Stimulated activated CD8-positive, alpha-beta memory T cell treated with anti-CD3 and anti-CD28 coated beads, Interleukin-7, amount 100 ng/mL, for 1 hour (primary cell): Measurements from ENCODE around the gene PRKAR1B.

ENCODE experiments used
- DNase-seq, 2 donors: peaks; one replicate each; pipeline ENCODE4 v3.0.0-alpha.2; 2020; ENCODE audit warnings: low read depth in 2 of 2

The PRKAR1B gene

GRCh38 chr7:522071-522950 is 204.8 kb downstream of the PRKAR1B start:
- DNase-seq = no peak

DNA sequence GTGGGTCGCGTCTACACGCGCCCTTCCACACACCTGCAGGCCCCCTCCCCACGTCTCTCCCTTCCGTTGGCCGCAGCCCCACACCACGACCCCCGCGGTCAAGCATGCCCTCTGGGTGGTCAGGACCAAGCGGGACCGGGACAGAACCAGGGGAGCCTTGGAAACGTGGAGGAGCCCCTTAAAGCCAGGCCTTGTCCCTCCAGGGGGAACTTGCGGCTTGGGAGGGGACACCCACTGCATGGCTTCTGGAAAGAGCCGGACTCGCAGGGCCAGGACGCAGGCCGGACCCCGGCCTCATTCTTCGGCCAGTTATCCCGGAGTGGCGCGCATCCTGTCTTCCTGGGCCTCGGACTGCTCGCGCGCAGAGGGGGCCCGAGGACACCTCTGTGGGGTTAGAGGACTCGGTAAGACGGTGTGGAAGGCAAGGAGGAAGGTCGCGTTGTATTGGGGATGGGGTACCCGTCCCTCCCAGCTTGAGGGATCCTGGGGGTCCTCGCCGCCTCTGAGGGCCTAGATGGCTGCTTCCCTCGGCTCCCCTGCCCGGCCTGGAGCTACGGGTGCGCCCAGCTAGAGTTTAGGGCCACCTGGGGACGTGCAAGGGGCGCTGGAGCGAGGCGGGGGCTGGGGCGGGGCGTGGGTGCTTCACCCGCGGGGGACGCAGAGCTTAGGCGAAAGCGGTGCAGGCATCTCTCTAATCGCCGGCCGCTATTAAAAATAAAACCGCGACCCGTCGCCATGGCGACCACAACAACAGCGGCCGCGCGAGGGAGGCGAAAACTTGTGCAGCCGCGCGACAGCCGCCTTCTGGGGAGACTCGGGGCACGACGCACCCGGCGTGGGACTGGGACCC is 205.6 kb downstream of the PRKAR1B start:
- DNase-seq = no peak

DNA sequence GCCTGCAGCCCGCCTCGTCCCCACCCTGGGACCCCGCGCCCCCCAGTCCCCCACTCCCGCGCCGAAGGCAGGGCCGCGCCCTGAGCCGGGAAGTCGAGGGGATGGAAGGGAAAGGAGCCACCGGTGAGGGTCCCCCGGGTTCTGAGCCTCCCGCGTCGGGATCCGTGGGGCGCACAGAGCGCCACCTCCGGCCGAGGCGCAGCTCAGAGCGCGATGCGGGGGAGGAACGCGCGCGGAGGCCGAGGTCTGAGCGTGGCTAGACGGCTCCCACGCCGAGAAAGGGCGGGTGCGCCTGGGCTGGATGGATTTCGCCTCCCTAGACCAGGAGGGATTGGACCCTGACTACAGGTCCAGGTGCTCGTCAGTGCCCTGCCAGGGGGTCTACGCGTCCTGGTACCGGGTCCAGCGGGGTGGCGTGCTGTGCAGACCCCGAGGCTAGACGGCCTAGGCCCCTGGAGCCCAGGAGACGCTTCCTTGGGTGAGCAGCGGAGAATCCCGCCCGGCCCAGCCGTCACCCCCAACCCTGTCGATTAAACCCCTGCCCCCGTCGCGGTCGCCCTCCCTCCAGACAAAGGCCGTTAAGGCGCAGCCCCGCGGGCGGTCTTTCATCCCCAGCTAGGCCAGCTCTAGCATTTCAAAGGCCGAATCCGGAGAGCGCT is 206.4 kb downstream of the PRKAR1B start:
- no peak for DNase-seq

GRCh38 chr7:519484-520390 is 207.3 kb downstream of the PRKAR1B start, which contains the start of gene PDGFA:
Gene PDGFA, minus strand, starts transcription at chr7:519846. Its CDS starts 845 bp downstream, at chr7:519001.
- DNase-seq = no peak

GRCh38 chr7:518630-519483 is 208.2 kb downstream of the PRKAR1B start:
- DNase-seq = no peak

DNA sequence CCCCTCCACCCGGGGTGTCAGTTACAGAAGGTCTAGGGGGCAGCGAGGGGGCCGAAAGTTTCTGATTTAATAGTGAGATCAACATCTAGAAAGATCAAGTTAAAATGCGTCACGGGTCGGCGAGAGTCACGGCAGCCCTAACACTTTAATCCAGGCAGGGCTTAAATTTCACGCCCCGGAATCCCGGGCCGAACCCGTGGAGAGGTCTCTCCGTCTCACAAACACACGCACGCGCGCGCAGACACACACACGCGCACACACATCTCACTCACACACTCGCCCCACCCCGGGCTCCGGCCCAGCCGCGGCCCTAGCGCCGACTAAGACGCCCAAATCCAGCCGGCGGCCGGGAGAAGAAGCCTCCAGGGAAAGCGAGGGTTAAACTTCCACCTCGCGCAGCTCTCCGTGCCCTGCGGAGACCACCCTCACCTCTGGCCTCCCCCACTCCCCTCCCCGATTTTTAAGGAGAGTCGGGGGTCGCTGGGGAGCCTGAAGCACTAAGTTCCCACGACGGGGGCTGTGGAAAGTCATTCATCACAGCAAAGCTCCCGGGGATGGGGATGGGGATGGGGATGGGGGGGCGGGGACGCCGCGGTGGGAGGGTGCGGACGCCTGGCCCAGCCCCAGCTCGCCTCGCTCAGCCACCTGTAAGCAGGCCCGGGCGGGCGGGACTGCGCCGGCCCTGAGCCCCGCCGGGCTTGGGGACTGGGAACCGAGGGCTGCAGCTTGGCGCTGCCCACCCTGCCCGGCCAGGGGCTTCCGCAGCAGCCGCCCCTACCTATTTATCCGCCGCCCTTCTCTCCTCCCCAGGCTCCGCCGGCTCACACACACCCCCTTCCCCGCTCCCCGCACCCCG is 209.1 kb downstream of the PRKAR1B start:
- DNase-seq = no peak

DNA sequence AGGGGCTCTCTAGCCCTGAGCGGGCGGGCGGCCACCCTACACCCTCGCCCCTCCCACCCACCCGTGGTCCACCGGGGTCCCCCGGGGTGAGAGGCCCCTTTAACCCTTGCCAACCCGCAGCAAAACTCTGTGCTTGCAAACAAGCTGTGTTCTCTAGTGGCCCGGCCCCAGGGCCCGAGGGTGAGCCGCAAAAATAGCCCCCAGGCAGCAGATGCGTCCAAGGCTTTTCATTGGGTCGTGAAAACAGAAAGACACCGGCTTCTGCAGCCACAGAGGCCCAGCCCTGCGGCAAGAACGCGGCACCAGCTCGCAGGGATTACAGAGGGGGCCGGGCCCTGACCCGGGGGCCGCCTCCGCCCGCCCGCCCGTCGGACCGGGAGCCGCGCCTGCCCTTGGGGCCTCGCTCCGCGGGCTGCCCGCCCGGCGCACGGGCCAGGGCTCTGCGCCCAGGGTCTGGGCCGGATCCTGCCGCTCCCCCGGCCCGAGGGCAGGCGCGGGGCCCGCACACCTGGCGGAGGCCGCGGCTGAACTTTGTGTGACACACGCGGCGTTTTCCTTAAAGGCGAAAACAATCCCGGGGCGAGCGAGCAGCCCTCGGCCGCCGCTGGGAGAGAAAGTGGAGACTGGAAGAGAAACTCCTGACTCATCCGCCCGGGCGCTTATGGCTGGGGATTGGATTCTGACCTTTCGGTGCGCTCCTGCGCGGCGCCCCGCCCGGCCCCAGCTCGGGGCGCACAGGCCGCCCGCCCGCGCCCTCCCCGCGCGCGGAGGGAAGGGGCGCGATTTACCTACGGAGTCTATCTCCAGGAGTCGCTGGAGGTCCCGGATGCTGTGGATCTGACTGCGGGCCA is 210.2 kb downstream of the PRKAR1B start:
- DNase-seq = no peak

GRCh38 chr7:516216-516605 is 210.9 kb downstream of the PRKAR1B start:
- DNase-seq = no peak

- no peak for DNase-seq
These were observed 211.5 kb downstream of the PRKAR1B start for GRCh38 chr7:515628-516027.

DNA sequence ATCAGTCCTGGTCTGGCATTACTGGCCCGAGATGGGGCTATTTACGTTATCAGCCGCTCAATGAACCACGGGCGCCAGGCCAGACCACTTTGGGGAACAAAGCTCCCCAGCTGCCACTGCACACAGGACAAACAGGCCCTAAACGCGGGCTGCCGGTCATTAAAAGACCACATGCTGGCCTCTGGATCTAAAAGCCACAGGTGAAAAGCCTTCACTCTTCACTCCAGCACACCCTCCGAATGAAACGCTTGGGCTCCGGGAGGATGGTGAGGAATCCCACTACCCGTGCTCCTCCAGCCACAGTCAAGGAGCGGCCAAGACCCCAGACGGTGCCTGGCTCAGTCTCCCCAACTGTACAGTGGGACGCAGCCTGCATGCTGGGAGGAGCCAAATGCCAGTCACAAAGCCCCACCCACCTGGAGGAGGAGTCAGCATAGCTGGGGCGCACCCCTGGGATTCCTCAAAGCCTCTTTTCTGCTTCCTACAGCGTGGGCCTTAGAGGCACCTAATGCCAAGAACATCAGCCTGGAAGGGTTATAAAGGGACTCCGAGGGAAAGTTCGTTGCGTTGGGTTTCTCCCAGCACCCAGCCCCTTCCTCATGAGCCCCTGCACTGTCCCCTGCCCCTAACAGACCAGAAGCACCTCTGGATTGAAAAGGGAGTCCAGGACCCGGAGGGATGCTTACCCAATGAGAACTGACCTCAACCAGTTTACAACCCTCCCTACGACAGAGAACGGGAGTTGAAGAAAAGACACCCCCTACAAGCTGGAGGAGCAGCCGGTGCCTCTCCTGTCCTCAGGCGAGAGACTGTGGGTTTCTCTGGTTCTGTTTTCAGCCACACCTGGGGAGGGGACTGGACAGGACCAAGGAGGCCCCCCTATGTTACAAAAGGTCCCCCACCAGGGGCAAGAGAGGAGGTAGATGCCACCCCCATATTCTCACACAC is 212.2 kb downstream of the PRKAR1B start:
- DNase-seq = no peak

DNA sequence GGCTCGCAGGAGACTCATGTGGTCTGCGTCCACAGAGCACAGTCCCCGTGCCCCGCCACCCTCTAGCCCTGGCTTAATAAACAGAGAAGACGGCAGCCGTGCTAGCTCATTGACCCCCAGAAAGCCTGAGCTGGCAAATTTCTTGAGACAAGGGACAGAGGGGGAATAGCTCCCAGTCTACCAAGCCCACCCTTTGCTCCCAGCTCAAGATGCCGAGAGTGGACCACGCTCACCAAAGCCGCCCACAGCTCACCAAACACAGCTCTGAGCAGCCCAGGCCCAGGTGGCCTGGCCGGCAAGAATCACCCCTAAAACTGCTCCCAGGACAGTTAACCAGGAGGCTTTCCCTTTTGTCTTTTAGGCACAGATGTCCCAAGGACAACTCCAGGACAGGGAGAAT is 212.8 kb downstream of the PRKAR1B start:
- DNase-seq = no peak

DNA sequence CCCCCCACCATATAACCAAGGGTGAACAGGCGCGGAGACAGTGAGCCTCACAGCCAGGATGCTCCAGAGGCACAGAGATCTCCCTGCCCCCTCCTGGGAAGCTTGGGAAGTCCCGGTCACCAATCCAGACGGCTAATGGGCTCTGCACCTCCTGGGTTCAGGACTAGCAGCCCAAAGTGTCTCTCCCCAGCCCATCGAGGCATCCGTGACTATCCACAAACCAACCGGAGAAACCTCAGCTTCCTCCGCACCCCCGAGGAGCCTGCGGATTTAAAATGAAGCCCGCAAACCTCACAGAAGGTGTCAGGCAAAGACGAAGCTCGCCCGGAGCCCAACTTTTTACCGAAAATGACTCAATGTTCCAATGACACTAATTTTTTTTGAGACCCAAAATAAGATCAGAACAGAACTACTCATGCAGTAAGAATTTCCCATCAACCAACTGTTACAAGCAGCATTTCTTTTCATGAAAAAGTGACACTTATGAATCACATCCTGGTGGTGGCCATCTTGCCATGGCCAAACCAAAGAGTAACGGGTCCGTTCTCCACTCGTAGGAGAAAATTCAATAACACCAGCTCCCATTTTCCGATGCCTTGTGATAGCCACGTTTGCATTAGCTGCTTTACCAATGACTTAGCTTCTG is 213.4 kb downstream of the PRKAR1B start:
- no peak for DNase-seq

DNA sequence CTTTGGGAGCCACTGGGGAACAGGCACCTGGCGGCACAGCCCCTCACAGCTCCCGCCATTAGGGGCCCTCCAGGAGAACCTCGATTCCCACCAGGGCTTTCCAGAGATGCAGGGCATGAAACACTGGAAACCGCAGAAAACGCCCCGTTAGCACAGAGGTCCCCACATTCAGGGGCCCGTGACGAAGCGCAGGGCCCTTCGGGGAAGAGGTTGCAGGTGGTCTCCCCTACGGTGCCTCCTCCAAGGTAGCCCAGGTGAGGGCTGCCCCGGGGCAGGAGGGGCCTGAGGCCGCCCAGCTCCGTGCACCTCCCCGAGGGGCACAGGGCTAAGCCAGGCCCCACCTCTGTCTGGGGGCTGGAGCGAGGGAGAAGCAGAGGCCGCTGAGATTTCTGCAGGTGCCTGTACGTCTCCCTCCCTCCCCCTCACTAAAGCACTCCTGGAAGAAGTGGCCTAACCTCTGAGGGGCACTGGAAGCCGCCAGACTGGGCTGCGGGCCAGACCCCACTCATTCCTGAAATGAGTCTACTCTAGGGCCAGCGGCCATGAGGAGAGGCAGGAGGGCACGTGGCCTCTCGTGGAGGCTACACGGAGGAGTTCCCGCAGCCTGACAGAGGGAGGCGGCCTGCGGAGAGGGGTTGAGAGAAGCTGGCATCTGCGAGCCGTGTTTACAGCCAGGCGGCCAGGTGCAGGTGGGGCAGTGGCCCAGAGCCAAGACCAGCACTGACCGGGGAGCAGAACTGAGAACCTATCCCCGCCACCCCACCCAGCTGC is 214.4 kb downstream of the PRKAR1B start:
- DNase-seq = no peak

GRCh38 chr7:512146-512510 is 215.0 kb downstream of the PRKAR1B start:
- no peak for DNase-seq

DNA sequence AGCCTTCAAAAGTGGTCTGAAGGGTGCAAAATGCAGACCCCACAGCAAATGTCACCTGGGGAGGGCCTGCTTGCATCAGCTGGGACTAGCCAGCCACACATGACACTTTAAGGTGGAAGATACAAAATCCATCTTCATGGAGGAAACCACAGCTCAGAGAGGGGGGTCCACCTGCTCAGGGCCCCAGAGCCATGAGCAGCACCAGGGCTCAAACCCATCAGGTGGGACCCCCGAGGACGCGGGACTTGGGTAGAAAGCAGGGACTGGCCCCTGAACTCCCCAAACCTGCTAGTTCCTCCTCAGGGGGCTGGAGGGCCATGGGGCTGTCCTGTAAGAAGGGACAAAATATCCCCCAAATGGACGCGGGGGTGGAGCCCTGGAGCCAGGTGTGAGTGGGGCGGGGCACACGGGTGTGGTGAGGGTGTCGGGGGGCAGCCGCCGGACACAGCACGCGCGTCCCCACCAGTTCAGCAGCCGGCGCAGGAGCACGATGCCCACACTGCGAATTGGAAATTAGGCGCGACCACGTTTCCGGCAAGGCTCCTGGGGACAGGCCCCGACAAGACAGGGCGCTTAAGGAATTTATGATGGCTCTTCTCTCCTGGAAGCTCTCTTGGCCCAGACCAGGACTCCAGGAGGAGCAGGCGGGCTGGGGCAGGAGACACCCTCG is 215.5 kb downstream of the PRKAR1B start:
- DNase-seq = no peak
